ENCODE data around the gene PTCH2. TPM values are rescaled to one million over a fixed set of nuclear protein-coding genes. Genes with fewer than 3 reads are reported as not detected.
A peak's percentile ranks its signal among the peaks of the same experiment; 100 is the strongest.

The PTCH2 gene
- total and polyA plus RNA-seq, 2 of the 13 experiments (the other 11 are each of a cell fraction or from before 2014, with no cell fraction given) = 0.60 to 1.5 TPM

- TF ChIP-seq NR2F6 (IDR thresholded peaks at IDR 0.05) (peak; percentile 65), NR2F6 (CRISPR knock-in tag; IDR thresholded peaks at IDR 0.05) (peak; percentile 41), GTF2F1 (IDR thresholded peaks at IDR 0.05; ENCODE audit: low read length) (no peak), CSRNP2 (CRISPR knock-in tag; conservative IDR thresholded peaks at IDR 0.05; ENCODE audit: low read depth) (no peak), ZNF720 (CRISPR knock-in tag; IDR thresholded peaks at IDR 0.05) (no peak), ZNF276 (CRISPR knock-in tag; IDR thresholded peaks at IDR 0.05; ENCODE audit: low read depth) (0 out of 2 replicates have a peak, but pooled peaks have one; percentile 36), SMC3 (IDR thresholded peaks at IDR 0.05; ENCODE audit: low read length) (no peak), ZNF839 (CRISPR knock-in tag; IDR thresholded peaks at IDR 0.05; ENCODE audit: borderline replicate concordance) (no peak), POGZ (CRISPR knock-in tag; IDR thresholded peaks at IDR 0.05) (no peak), ZBTB1 (CRISPR knock-in tag; IDR thresholded peaks at IDR 0.05; ENCODE audit: borderline replicate concordance) (no peak), ZKSCAN5 (CRISPR knock-in tag; IDR thresholded peaks at IDR 0.05) (no peak), ZNF773 (CRISPR knock-in tag; IDR thresholded peaks at IDR 0.05; ENCODE audit: borderline replicate concordance) (no peak; the same call in 1 of the 2 replicates), SP5 (CRISPR knock-in tag; IDR thresholded peaks at IDR 0.05; ENCODE audit: borderline replicate concordance, low read depth) (0 out of 2 replicates have a peak, but pooled peaks have one; percentile 6), LBX2 (CRISPR knock-in tag; IDR thresholded peaks at IDR 0.05; ENCODE audit: borderline replicate concordance) (no peak), ZFY (CRISPR knock-in tag; IDR thresholded peaks at IDR 0.05) (peak; percentile 34), ZBTB3 (CRISPR knock-in tag; IDR thresholded peaks at IDR 0.05; ENCODE audit: borderline replicate concordance, low read depth) (no peak), ZSCAN5A (CRISPR knock-in tag; IDR thresholded peaks at IDR 0.05; ENCODE audit: borderline replicate concordance) (no peak), ZNF567 (CRISPR knock-in tag; IDR thresholded peaks at IDR 0.05; ENCODE audit: borderline replicate concordance) (no peak), ZNF607 (CRISPR knock-in tag; IDR thresholded peaks at IDR 0.05; ENCODE audit: borderline replicate concordance) (peak; percentile 70; the same call in 1 of the 2 replicates), NFYC (CRISPR knock-in tag; IDR thresholded peaks at IDR 0.05) (no peak), ELF1 (CRISPR knock-in tag; IDR thresholded peaks at IDR 0.05) (no peak; the same call in none of the 2 replicates), POGK (CRISPR knock-in tag; conservative IDR thresholded peaks at IDR 0.05) (no peak; the same call in 1 of the 2 replicates), HOXA9 (CRISPR knock-in tag; IDR thresholded peaks at IDR 0.05; ENCODE audit: borderline replicate concordance) (no peak)
Measured at GRCh38 chr1:44808063-44808937, 34.8 kb downstream of the PTCH2 start, which contains the start of gene BTBD19 (continued).

Data from HepG2 (cell line).